ENCODE data around the gene DHX35. TPM values are rescaled to one million over a fixed set of nuclear protein-coding genes. Genes with fewer than 3 reads are reported as not detected.

Gene DHX35
- total RNA-seq, 1 experiment from 2014 or later, result 11.2 TPM

DNA sequence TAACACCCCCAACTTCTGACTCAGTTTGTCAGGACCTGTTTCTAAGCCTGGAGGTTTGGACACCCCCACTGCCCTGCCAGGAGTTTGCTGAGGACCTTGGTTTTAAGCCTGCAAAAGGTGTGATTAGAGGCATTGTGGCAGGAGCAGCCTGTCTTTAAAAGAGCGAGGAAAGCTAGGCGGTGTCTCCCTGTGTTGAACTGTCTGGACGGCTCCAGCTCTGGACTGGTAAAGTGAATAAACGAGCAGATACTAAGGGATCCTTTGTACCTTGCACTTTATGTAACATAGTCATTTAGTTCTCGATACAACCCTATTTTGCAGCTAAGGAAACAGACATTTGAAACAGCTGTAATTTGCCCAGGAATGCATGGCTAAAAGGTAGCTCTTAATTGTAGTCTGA lies 21.5 kb upstream of the DHX35 start:
- no TSS peak for BruUV-seq (replicated peaks)

More for the DNA sequence above, 21.5 kb upstream of the DHX35 start:
- CTCF ChIA-PET, result interaction anchor here (1.6 kb wide), 1 partner anchor 14 kb away, joined by 4 read pairs; the partner anchor contains the start of gene FAM83D
- H3K9ac ChIP-seq (ENCODE audit: low read length), result no peak overlapping the region
- RAD21 ChIA-PET (ENCODE audit: low non-redundant PET in 1 of 2, low total read pairs in 2 of 2, uncharacterized antibody in 2 of 2, unreplicated experiment in 2 of 2), result no interaction called here
- DNase-seq (ENCODE audit: low read depth, low spot score) (no peak), ATAC-seq (no peak)
- peaks cover 2% of the 10 kb centered on the region; the same call in 1 of the 2 replicates for H4K20me1 ChIP-seq (ENCODE audit: insufficient read depth)
- intact Hi-C loops (cut with micrococcal nuclease), result no loop called here
- peaks cover 6 to 8% of the 10 kb centered on the region in 2 experiments for H3K4me1 ChIP-seq (ENCODE audit: control insufficient read depth in 1 of 2, insufficient read depth in 2 of 2, low read length in 2 of 2)
- no peak for TF ChIP-seq SRF (IDR thresholded peaks at IDR 0.05; ENCODE audit: low read depth)
- TF ChIP-seq CBX3 (IDR thresholded peaks at IDR 0.05; ENCODE audit: low read depth), result no peak
- TF ChIP-seq ZBTB33 (IDR thresholded peaks at IDR 0.05; ENCODE audit: extremely low read depth, insufficient replicate concordance, low read length), result no peak
- TF ChIP-seq ELF1 (IDR thresholded peaks at IDR 0.05; ENCODE audit: borderline replicate concordance, low read depth), result no peak
- no peak for TF ChIP-seq POLR2AphosphoS5 (IDR thresholded peaks at IDR 0.05; ENCODE audit: low read depth, low read length)
- TF ChIP-seq, protein P1, sequence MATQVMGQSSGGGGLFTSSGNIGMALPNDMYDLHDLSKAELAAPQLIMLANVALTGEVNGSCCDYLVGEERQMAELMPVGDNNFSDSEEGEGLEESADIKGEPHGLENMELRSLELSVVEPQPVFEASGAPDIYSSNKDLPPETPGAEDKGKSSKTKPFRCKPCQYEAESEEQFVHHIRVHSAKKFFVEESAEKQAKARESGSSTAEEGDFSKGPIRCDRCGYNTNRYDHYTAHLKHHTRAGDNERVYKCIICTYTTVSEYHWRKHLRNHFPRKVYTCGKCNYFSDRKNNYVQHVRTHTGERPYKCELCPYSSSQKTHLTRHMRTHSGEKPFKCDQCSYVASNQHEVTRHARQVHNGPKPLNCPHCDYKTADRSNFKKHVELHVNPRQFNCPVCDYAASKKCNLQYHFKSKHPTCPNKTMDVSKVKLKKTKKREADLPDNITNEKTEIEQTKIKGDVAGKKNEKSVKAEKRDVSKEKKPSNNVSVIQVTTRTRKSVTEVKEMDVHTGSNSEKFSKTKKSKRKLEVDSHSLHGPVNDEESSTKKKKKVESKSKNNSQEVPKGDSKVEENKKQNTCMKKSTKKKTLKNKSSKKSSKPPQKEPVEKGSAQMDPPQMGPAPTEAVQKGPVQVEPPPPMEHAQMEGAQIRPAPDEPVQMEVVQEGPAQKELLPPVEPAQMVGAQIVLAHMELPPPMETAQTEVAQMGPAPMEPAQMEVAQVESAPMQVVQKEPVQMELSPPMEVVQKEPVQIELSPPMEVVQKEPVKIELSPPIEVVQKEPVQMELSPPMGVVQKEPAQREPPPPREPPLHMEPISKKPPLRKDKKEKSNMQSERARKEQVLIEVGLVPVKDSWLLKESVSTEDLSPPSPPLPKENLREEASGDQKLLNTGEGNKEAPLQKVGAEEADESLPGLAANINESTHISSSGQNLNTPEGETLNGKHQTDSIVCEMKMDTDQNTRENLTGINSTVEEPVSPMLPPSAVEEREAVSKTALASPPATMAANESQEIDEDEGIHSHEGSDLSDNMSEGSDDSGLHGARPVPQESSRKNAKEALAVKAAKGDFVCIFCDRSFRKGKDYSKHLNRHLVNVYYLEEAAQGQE (IDR thresholded peaks at IDR 0.05; ENCODE audit: low read depth), result no peak
- no peak for TF ChIP-seq ZNF274 (IDR thresholded peaks at IDR 0.05; ENCODE audit: low read depth, low read length)
- TF ChIP-seq, protein P2, sequence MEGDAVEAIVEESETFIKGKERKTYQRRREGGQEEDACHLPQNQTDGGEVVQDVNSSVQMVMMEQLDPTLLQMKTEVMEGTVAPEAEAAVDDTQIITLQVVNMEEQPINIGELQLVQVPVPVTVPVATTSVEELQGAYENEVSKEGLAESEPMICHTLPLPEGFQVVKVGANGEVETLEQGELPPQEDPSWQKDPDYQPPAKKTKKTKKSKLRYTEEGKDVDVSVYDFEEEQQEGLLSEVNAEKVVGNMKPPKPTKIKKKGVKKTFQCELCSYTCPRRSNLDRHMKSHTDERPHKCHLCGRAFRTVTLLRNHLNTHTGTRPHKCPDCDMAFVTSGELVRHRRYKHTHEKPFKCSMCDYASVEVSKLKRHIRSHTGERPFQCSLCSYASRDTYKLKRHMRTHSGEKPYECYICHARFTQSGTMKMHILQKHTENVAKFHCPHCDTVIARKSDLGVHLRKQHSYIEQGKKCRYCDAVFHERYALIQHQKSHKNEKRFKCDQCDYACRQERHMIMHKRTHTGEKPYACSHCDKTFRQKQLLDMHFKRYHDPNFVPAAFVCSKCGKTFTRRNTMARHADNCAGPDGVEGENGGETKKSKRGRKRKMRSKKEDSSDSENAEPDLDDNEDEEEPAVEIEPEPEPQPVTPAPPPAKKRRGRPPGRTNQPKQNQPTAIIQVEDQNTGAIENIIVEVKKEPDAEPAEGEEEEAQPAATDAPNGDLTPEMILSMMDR (IDR thresholded peaks at IDR 0.05 in 2 of 3, conservative IDR thresholded peaks at IDR 0.05 in 1 of 3; ENCODE audit: borderline replicate concordance in 1 of 3, insufficient read depth in 1 of 3, low read depth in 2 of 3, low read length in 2 of 3), result no peak
- TF ChIP-seq RAD21 (IDR thresholded peaks at IDR 0.05; ENCODE audit: low read depth), result no peak
- TF ChIP-seq, protein P3, sequence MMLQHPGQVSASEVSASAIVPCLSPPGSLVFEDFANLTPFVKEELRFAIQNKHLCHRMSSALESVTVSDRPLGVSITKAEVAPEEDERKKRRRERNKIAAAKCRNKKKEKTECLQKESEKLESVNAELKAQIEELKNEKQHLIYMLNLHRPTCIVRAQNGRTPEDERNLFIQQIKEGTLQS (IDR thresholded peaks at IDR 0.05), result no peak
- no peak for TF ChIP-seq EZH2phosphoT487 (IDR thresholded peaks at IDR 0.05; ENCODE audit: borderline replicate concordance)
- H3K9me3 ChIP-seq (ENCODE audit: control insufficient read depth in 1 of 2, insufficient read depth in 1 of 2, low read depth in 1 of 2, low read length in 2 of 2), result no peaks in the 10 kb centered on the region
- H3K4me3 ChIP-seq (replicated peaks in 1 of 2; ENCODE audit: low read depth in 1 of 2, low read length in 2 of 2), result no peak overlapping the region
- no peak overlapping the region for H2AFZ ChIP-seq (ENCODE audit: low read depth, low read length, poor library complexity, severe bottlenecking)
- H3K27me3 ChIP-seq (ENCODE audit: insufficient read depth, low read length), result no peaks in the 10 kb centered on the region
- H3K79me2 ChIP-seq (ENCODE audit: insufficient read depth, low read length), result peaks cover 96% of the 10 kb centered on the region
- POLR2A ChIA-PET, result interaction anchor here (0.6 to 1.9 kb wide), 2 partner anchors 14 to 309 kb away, joined by 3 to 10 read pairs; partner anchors contain the start of gene FAM83D
- peaks cover 36 to 61% of the 10 kb centered on the region in 2 experiments for H3K36me3 ChIP-seq (ENCODE audit: control insufficient read depth in 1 of 2, insufficient read depth in 2 of 2, low read length in 2 of 2)
- no peak overlapping the region for H3K27ac ChIP-seq (ENCODE audit: low read depth, low read length)
- no peak overlapping the region for H3K4me2 ChIP-seq (ENCODE audit: low read length)
- no peaks in the 10 kb centered on the region for H3K9me2 ChIP-seq (ENCODE audit: insufficient read depth)

Data from HCT116 (cell line).